GM21360 (cell line): Measurements from ENCODE around the gene TAS2R43.
"Not testable (repeated sequence)": the region's sequence is repeated elsewhere in the genome, so short reads cannot be mapped to it uniquely, and the experiment has no call there.

Experiments used
- ATAC-seq: cut with Tn5 transposase; IDR thresholded peaks from one replicate; pipeline ENCODE4 v1.9.1; 2021; ENCODE audit warnings: mild to moderate bottlenecking, moderate library complexity; ENCODE audit not compliant: unreplicated experiment

Gene TAS2R43

GRCh38 chr12:11062194-11062593 lies 29.9 kb downstream of the TAS2R43 start, which contains the start of gene TAS2R46:
Gene TAS2R46 (minus strand): TSS chr12:11062294. CDS start chr12:11062294, 0 bp downstream.
- ATAC-seq, result not testable (repeated sequence)

GRCh38 chr12:11059784-11060183 lies 32.3 kb downstream of the TAS2R43 start:
- no peak for ATAC-seq

GRCh38 chr12:11059041-11059440 lies 33.1 kb downstream of the TAS2R43 start:
- ATAC-seq, result no peak

- ATAC-seq, result no peak
Observed at GRCh38 chr12:11055306-11055705, 36.8 kb downstream of the TAS2R43 start.

GRCh38 chr12:11049806-11050531 lies 42.1 kb downstream of the TAS2R43 start:
- ATAC-seq, result not testable (repeated sequence)

GRCh38 chr12:11041366-11041765 lies 50.7 kb downstream of the TAS2R43 start:
- ATAC-seq, result not testable (repeated sequence)
